Caco-2 (cell line): Measurements from ENCODE around the gene HPX. TPM values are rescaled to one million over a fixed set of nuclear protein-coding genes. Genes with fewer than 3 reads are reported as not detected.

Source experiments
- BruUV-seq: library from RNA; stranded (reverse); fragments of 400-500 nt; replicated peaks from 2 replicates; lab custom pipeline; 2021; lab: Mats Ljungman, UMichigan
- CTCF ChIA-PET: fragments of 300-600 bp; sonication (Branson Sonifier 250); formaldehyde crosslinking; loops from one replicate; lab custom pipeline; 2022; ENCODE audit warnings: antibody characterized with exemption; lab: Charles Lee
- POLR2A ChIA-PET: fragments of 300-600 bp; sonication (Branson Sonifier 250); formaldehyde crosslinking; loops from one replicate; lab custom pipeline; 2022; ENCODE audit warnings: antibody characterized with exemption; lab: Charles Lee
- DNase-seq, 2 experiments: peaks; one replicate each; pipeline versions ENCODE4 v3.0.0 to v3.0.0-alpha.2; 2020 to 2022
- H3K27me3 ChIP-seq: replicated peaks from 2 replicates; pipeline ENCODE4 v1.6.0; 2011; ENCODE audit warnings: low read length; ENCODE audit not compliant: control insufficient read depth, insufficient read depth
- H3K36me3 ChIP-seq: 2 replicates; pipeline ENCODE4 v1.5.1; 2011; ENCODE audit warnings: low read length; ENCODE audit not compliant: control insufficient read depth, insufficient read depth
- H3K4me1 ChIP-seq: fragments of 250-450 bp; sonication (Bioruptor Pico); 2 replicates; pipeline ENCODE4 v1.5.1; 2020; ENCODE audit warnings: mild to moderate bottlenecking
- H3K4me3 ChIP-seq: 2 replicates; pipeline ENCODE4 v1.5.1; 2011; ENCODE audit warnings: low read depth, mild to moderate bottlenecking, control low read depth, low read length
- H3K9me3 ChIP-seq: fragments of 250-450 bp; sonication (Bioruptor Pico); 2 replicates; pipeline ENCODE4 v1.5.1; 2020; ENCODE audit warnings: mild to moderate bottlenecking, moderate library complexity
- H3K27ac Mint-ChIP-seq: one replicate; pipeline ENCODE4 v1.8.0; 2022; ENCODE audit warnings: mixed read lengths; ENCODE audit not compliant: unreplicated experiment
- H3K27me3 Mint-ChIP-seq: one replicate; pipeline ENCODE4 v1.8.0; 2022; ENCODE audit warnings: mixed read lengths; ENCODE audit not compliant: insufficient read depth, unreplicated experiment
- H3K36me3 Mint-ChIP-seq: one replicate; pipeline ENCODE4 v1.8.0; 2022; ENCODE audit warnings: mild to moderate bottlenecking, mixed read lengths; ENCODE audit not compliant: insufficient read depth, unreplicated experiment
- H3K4me1 Mint-ChIP-seq: one replicate; pipeline ENCODE4 v1.8.0; 2022; ENCODE audit warnings: low read depth, mixed read lengths; ENCODE audit not compliant: unreplicated experiment
- H3K4me3 Mint-ChIP-seq: one replicate; pipeline ENCODE4 v1.8.0; 2022; ENCODE audit warnings: mild to moderate bottlenecking, moderate library complexity, mixed read lengths; ENCODE audit not compliant: unreplicated experiment
- H3K9me3 Mint-ChIP-seq: one replicate; pipeline ENCODE4 v1.8.0; 2022; ENCODE audit warnings: mixed read lengths; ENCODE audit not compliant: unreplicated experiment
- CTCF ChIP-seq, 2 experiments: fragments of 200-600 bp in 1 of 2; IDR thresholded peaks; 1 replicate in 1 of 2; 2 replicates in 1 of 2; pipeline versions ENCODE4 v1.5.1 to v1.8.0; 2011 to 2022; ENCODE audit warnings: antibody characterized with exemption in 1 of 2, control low read depth in 1 of 2, inconsistent platforms in 1 of 2, low read depth in 1 of 2, low read length in 1 of 2, mild to moderate bottlenecking in 1 of 2, moderate library complexity in 1 of 2; ENCODE audit not compliant: insufficient read depth in 1 of 2, severe bottlenecking in 1 of 2, unreplicated experiment in 1 of 2
- intact Hi-C: fragments of 100-400 bp; cut with micrococcal nuclease; formaldehyde crosslinking; loops from one replicate; pipeline ENCODE4 v1.10.0; 2022; ENCODE audit not compliant: unreplicated experiment
- total RNA-seq: library from RNA; stranded (reverse); gene quantifications from 2 replicates; pipeline ENCODE4 v1.2.3, GENCODE V29; 2022

The HPX gene
- total RNA-seq, 1 experiment from 2014 or later, result 10.7 TPM

GRCh38 chr11:6474806-6475500, 34.2 kb upstream of the HPX start:
- no TSS peak for BruUV-seq
- Histone ChIP-seq H3K9me3 (no peaks in the 10 kb centered on the region), H3K27me3 (no peaks in the 10 kb centered on the region), H3K36me3 (0 out of 2 replicates have a peak, but pooled peaks cover 8% of the 10 kb centered on the region), H3K4me1 (peaks cover 31% of the 10 kb centered on the region), H3K4me3 (no peak overlapping the region)
- peak overlapping the region; percentile 96 for H3K27ac Mint-ChIP-seq
- H3K9me3 Mint-ChIP-seq, result no peaks in the 10 kb centered on the region
- H3K4me3 Mint-ChIP-seq, result peak overlapping the region; percentile 84
- H3K27me3 Mint-ChIP-seq, result no peaks in the 10 kb centered on the region
- peaks cover 62% of the 10 kb centered on the region for H3K36me3 Mint-ChIP-seq
- intact Hi-C loops, result loop anchor here (1.0 to 2.0 kb wide), 4 partner anchors 17 to 130 kb away; partner anchors contain the start of gene SMPD1
- DNase-seq, result no peak
- TF ChIP-seq CTCF (IDR thresholded peaks at IDR 0.05; ENCODE audit: insufficient read depth in 1 of 2, low read depth in 1 of 2, low read length in 1 of 2, severe bottlenecking in 1 of 2, unreplicated experiment in 1 of 2), result no peak
- POLR2A ChIA-PET, result interaction anchor here (0.6 to 1.6 kb wide), 3 partner anchors 16 to 137 kb away, joined by 3 to 6 read pairs (median 4); partner anchors contain the start of gene TAF10
- CTCF ChIA-PET, result interaction anchor here (0.7 to 3.5 kb wide), 5 partner anchors 14 to 144 kb away, joined by 3 to 19 read pairs (median 4); partner anchors contain the start of gene TPP1
- peaks cover 35% of the 10 kb centered on the region for H3K4me1 Mint-ChIP-seq

GRCh38 chr11:6474413-6474792, 33.6 kb upstream of the HPX start:
- no peak for DNase-seq
- H3K4me3 ChIP-seq, result peak overlapping the region; percentile 60
- peak overlapping the region; percentile 84 for H3K4me3 Mint-ChIP-seq
- H3K9me3 Mint-ChIP-seq, result no peaks in the 10 kb centered on the region
- H3K27me3 ChIP-seq, result no peaks in the 10 kb centered on the region
- H3K4me1 ChIP-seq, result peaks cover 30% of the 10 kb centered on the region
- H3K36me3 ChIP-seq, result 0 out of 2 replicates have a peak, but pooled peaks cover 8% of the 10 kb centered on the region
- no peaks in the 10 kb centered on the region for H3K9me3 ChIP-seq
- H3K4me1 Mint-ChIP-seq, result peaks cover 34% of the 10 kb centered on the region
- no peaks in the 10 kb centered on the region for H3K27me3 Mint-ChIP-seq
- no peak for TF ChIP-seq CTCF (IDR thresholded peaks at IDR 0.05; ENCODE audit: insufficient read depth in 1 of 2, low read depth in 1 of 2, low read length in 1 of 2, severe bottlenecking in 1 of 2, unreplicated experiment in 1 of 2)
- peak overlapping the region; percentile 96 for H3K27ac Mint-ChIP-seq
- intact Hi-C loops, result loop anchor here (1.0 to 2.0 kb wide), 4 partner anchors 16 to 130 kb away; partner anchors contain the start of gene SMPD1
- ChIA-PET POLR2A (interaction anchor here (1.2 kb wide), 1 partner anchor 95 kb away, joined by 6 read pairs; no protein-coding TSS in a partner anchor), CTCF (interaction anchor here (1.1 to 3.5 kb wide), 2 partner anchors 15 to 95 kb away, joined by 4 to 19 read pairs; no protein-coding TSS in a partner anchor)
- BruUV-seq, result TSS peak; percentile 97
- H3K36me3 Mint-ChIP-seq, result peaks cover 57% of the 10 kb centered on the region
